ENCODE data around the gene SDHA.
"Not testable (repeated sequence)": the region's sequence is repeated elsewhere in the genome, so short reads cannot be mapped to it uniquely, and the experiment has no call there.

- TF ChIP-seq, protein P1, sequence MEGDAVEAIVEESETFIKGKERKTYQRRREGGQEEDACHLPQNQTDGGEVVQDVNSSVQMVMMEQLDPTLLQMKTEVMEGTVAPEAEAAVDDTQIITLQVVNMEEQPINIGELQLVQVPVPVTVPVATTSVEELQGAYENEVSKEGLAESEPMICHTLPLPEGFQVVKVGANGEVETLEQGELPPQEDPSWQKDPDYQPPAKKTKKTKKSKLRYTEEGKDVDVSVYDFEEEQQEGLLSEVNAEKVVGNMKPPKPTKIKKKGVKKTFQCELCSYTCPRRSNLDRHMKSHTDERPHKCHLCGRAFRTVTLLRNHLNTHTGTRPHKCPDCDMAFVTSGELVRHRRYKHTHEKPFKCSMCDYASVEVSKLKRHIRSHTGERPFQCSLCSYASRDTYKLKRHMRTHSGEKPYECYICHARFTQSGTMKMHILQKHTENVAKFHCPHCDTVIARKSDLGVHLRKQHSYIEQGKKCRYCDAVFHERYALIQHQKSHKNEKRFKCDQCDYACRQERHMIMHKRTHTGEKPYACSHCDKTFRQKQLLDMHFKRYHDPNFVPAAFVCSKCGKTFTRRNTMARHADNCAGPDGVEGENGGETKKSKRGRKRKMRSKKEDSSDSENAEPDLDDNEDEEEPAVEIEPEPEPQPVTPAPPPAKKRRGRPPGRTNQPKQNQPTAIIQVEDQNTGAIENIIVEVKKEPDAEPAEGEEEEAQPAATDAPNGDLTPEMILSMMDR (IDR thresholded peaks at IDR 0.05; ENCODE audit: control extremely low read depth in 1 of 3, insufficient read depth in 1 of 3, low read depth in 1 of 3, low read length in 3 of 3), result not testable (repeated sequence)
- TF ChIP-seq GABPA (IDR thresholded peaks at IDR 0.05; ENCODE audit: borderline replicate concordance, insufficient read depth, low read length); CREB1 (IDR thresholded peaks at IDR 0.05); RAD21 (IDR thresholded peaks at IDR 0.05 in 1 of 2, conservative IDR thresholded peaks at IDR 0.05 in 1 of 2; ENCODE audit: low read depth in 2 of 2, low read length in 2 of 2); EZH2 (IDR thresholded peaks at IDR 0.05; ENCODE audit: low read depth, low read length, severe bottlenecking); RNF2 (IDR thresholded peaks at IDR 0.05; ENCODE audit: borderline replicate concordance, low read depth, low read length, missing control alignments, poor library complexity, severe bottlenecking); JUND (IDR thresholded peaks at IDR 0.05; ENCODE audit: low read length); CEBPB (IDR thresholded peaks at IDR 0.05; ENCODE audit: low read depth, low read length); BRCA1 (IDR thresholded peaks at IDR 0.05; ENCODE audit: low read depth, low read length); MAFK (IDR thresholded peaks at IDR 0.05; ENCODE audit: low read depth, low read length); RFX5 (IDR thresholded peaks at IDR 0.05; ENCODE audit: borderline replicate concordance, low read depth, low read length); MAX (IDR thresholded peaks at IDR 0.05); ZNF274 (IDR thresholded peaks at IDR 0.05; ENCODE audit: borderline replicate concordance, extremely low read depth, low read length): not testable (repeated sequence)
These were observed 84.3 kb downstream of the SDHA start for GRCh38 chr5:302416-302815.
